Measurements from ENCODE around the gene PMS1. TPM values are rescaled to one million over a fixed set of nuclear protein-coding genes. Genes with fewer than 3 reads are reported as not detected.

PMS1 gene
- total RNA-seq, 1 donor from 2014 or later: 11.0 TPM

DNA sequence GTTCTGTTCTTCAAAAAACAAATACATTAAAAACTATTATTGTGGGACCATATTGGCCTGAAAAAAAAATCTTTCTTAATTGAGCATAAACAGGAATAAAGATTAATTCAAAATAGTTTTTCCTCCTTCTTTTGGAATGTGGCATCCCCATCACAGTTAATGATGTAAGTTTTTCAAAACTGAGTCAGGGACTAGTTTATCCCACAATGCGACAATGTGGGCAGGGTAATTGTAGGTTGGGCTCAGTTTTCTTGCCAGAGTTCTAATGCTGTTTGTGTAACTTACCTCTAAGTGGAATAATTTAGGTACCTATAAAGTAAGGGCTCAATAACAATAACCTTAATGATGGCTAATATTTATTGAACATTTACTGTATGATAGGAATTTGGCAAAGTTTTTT, 82.0 kb downstream of the PMS1 start:
- no peak overlapping the region for H3K27ac ChIP-seq (replicated peaks)
- TF ChIP-seq, protein P1, sequence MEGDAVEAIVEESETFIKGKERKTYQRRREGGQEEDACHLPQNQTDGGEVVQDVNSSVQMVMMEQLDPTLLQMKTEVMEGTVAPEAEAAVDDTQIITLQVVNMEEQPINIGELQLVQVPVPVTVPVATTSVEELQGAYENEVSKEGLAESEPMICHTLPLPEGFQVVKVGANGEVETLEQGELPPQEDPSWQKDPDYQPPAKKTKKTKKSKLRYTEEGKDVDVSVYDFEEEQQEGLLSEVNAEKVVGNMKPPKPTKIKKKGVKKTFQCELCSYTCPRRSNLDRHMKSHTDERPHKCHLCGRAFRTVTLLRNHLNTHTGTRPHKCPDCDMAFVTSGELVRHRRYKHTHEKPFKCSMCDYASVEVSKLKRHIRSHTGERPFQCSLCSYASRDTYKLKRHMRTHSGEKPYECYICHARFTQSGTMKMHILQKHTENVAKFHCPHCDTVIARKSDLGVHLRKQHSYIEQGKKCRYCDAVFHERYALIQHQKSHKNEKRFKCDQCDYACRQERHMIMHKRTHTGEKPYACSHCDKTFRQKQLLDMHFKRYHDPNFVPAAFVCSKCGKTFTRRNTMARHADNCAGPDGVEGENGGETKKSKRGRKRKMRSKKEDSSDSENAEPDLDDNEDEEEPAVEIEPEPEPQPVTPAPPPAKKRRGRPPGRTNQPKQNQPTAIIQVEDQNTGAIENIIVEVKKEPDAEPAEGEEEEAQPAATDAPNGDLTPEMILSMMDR (IDR thresholded peaks at IDR 0.05; ENCODE audit: borderline replicate concordance): no peak
- intact Hi-C loops (cut with micrococcal nuclease): no loop called here
- H3K36me3 ChIP-seq: peaks cover 31% of the 10 kb centered on the region
- DNase-seq: no peak
- H3K4me1 ChIP-seq: no peaks in the 10 kb centered on the region
- no peaks in the 10 kb centered on the region for H3K27me3 ChIP-seq (ENCODE audit: low read depth)
- H3K4me3 ChIP-seq: no peak overlapping the region
- H3K9me3 ChIP-seq (replicated peaks): peaks cover 12% of the 10 kb centered on the region

DNA sequence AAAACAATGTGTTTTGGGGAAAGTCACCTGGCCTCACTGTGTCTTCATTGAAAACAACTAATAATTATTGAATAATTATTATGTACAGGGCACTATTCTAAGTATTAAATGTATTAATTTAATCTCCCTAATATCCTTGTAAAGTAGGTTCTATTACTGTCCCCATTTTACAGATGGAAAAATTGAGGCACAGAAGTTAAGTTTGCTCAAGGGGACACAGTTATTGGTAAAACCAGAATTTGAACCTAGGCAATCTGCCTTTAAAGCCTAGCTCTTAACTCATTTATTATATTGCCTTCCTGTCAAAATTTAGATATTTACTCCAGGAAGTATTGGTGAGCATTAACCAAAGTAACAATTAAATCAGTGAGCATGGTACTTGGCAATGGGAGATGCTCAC, 84.6 kb downstream of the PMS1 start:
- no peaks in the 10 kb centered on the region for H3K9me3 ChIP-seq (replicated peaks)
- no peaks in the 10 kb centered on the region for H3K4me1 ChIP-seq
- intact Hi-C loops (cut with micrococcal nuclease): no loop called here
- no peak overlapping the region for H3K27ac ChIP-seq (replicated peaks)
- H3K4me3 ChIP-seq: no peak overlapping the region
- DNase-seq: no peak
- no peaks in the 10 kb centered on the region for H3K27me3 ChIP-seq (ENCODE audit: low read depth)
- peaks cover 37% of the 10 kb centered on the region for H3K36me3 ChIP-seq
- TF ChIP-seq, protein P1 (IDR thresholded peaks at IDR 0.05; ENCODE audit: borderline replicate concordance): no peak

DNA sequence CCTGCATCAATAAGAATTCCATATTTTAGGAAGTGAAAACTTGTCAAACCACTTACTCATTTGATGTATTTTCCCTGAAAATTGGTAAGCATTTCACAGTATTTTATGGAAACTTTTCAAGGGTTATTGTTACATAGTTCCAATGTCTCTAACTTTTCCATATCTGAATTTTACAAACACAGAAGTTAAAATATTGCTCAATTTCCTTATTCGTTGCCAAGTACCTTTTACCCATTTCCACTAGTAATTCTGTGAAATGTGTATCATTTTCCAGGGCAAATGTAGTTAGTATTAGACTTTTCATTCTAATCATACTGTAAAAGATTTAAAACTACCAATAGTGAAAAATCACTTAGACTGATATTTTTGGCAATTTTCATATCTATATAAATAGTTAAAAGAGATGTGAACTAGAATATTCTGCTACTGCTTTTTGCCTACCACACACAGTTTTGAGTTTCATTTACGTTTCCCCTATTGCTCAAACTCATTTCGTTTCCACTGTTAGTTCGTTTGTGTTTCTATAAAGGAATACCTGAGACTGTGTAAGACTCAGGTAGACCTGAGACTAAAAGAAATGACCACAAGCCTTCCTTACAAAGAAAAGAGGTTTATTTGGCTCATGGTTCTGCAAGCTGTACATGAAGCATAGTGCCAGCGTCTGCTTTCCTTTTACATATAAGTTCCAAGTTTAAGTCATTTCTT, 86.3 kb downstream of the PMS1 start:
- Histone ChIP-seq H3K27me3 (ENCODE audit: low read depth) (no peaks in the 10 kb centered on the region), H3K27ac (replicated peaks) (no peak overlapping the region), H3K9me3 (replicated peaks) (no peaks in the 10 kb centered on the region), H3K4me1 (no peaks in the 10 kb centered on the region), H3K36me3 (peaks cover 41% of the 10 kb centered on the region), H3K4me3 (no peak overlapping the region)
- intact Hi-C loops (cut with micrococcal nuclease): no loop called here
- TF ChIP-seq, protein P1 (IDR thresholded peaks at IDR 0.05; ENCODE audit: borderline replicate concordance): no peak
- no peak for DNase-seq

DNA sequence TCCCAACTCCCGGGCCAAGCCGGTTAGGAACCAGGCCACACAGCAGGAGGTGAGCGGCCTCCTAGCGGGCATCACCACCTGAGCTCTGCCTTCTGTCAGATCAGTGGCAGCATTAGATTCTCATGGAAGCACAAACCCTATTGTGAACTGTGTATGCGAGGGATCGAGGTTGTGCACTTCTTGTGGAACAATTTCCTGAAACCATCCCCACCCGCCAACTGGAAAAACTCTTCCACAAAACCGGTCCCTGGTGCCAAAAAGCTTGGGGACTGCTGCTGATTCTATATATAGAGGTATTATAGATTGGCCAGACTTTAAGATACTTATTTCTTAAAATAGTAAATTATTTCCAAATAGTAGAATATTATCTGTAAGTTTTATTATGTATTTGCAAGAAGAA, 89.4 kb downstream of the PMS1 start:
- intact Hi-C loops (cut with micrococcal nuclease): no loop called here
- H3K4me3 ChIP-seq: no peak overlapping the region
- no peak overlapping the region for H3K27ac ChIP-seq (replicated peaks)
- DNase-seq: no peak
- peaks cover 35% of the 10 kb centered on the region for H3K36me3 ChIP-seq
- H3K27me3 ChIP-seq (ENCODE audit: low read depth): no peaks in the 10 kb centered on the region
- H3K9me3 ChIP-seq (replicated peaks): no peaks in the 10 kb centered on the region
- H3K4me1 ChIP-seq: no peaks in the 10 kb centered on the region
- TF ChIP-seq, protein P1 (IDR thresholded peaks at IDR 0.05; ENCODE audit: borderline replicate concordance): no peak

DNA sequence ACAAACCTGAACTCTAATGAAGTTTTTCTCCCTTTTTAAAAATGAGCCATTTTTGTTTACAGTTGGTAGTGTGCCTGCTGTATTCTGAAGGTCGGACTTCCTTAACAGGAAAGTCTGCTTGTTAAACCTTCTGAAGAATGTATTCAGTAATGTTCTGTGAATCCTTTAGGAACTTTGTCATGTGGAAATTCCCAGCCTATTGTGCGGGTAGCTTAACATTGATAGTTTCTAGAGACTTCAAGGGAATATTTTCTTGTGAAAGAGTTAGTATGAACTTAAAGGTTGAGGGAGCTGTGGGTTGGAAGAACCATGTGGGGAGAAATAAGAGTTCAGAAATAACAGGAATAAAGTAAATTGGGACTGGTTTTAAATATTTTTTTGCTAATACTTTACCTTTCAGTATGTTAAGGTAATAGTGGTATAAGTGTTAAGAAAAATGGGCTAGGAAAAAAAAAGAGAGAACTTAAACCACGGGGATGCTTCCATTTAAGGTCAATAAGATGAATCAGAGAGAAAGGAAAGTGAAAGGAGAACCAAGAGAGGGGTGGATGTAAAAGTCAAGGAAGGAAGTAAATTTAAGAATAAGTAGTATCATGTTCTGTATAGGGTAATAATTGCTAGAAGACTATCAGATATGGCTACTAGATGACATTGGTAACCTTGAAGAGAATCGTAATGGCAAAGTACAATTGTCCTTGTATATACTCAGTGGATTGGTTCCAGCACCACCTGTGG, 90.5 kb downstream of the PMS1 start:
- DNase-seq: no peak
- TF ChIP-seq, protein P1 (IDR thresholded peaks at IDR 0.05; ENCODE audit: borderline replicate concordance): no peak
- Histone ChIP-seq H3K4me3 (no peak overlapping the region), H3K9me3 (replicated peaks) (no peaks in the 10 kb centered on the region), H3K36me3 (peaks cover 35% of the 10 kb centered on the region), H3K27ac (replicated peaks) (no peak overlapping the region), H3K27me3 (ENCODE audit: low read depth) (no peaks in the 10 kb centered on the region), H3K4me1 (no peaks in the 10 kb centered on the region)
- intact Hi-C loops (cut with micrococcal nuclease): no loop called here

Measured in left ventricle myocardium inferior (tissue), 1 donor.